ENCODE data around the gene CARS2.

CARS2 gene

GRCh38 chr13:110689041-110689440, 16.9 kb downstream of the CARS2 start:
- no peak overlapping the region for H3K4ac ChIP-seq (ENCODE audit: low read depth in 1 of 2, low read length in 2 of 2)
- H3K23ac ChIP-seq (ENCODE audit: low read length in 2 of 2): no peak overlapping the region
- H3K4me3 ChIP-seq (ENCODE audit: insufficient read depth in 1 of 2, low read depth in 1 of 2, low read length in 2 of 2): no peak overlapping the region
- no peak overlapping the region for H2BK15ac ChIP-seq (ENCODE audit: low read depth, poor library complexity, severe bottlenecking)
- H2BK5ac ChIP-seq (ENCODE audit: low read depth, low read length, poor library complexity, severe bottlenecking): no peak overlapping the region
- H2BK12ac ChIP-seq (ENCODE audit: low read length in 2 of 2): no peak overlapping the region
- H3K18ac ChIP-seq (ENCODE audit: low read depth in 1 of 2, low read length in 2 of 2): no peak overlapping the region
- WGBS: 97% methylated on average over 9 of the region's 9 CpGs
- H3K27me3 ChIP-seq (ENCODE audit: control insufficient read depth in 1 of 2, insufficient read depth in 1 of 2, low read length in 2 of 2): no peaks in the 10 kb centered on the region
- H3K27ac ChIP-seq (ENCODE audit: low read length, poor library complexity, severe bottlenecking): no peak overlapping the region
- no peak overlapping the region for H3K9ac ChIP-seq (ENCODE audit: low read length)
- peaks cover 39 to 90% of the 10 kb centered on the region in 2 experiments for H3K36me3 ChIP-seq (ENCODE audit: control insufficient read depth in 1 of 2, insufficient read depth in 2 of 2, low read depth in 1 of 2, low read length in 2 of 2)
- no peak overlapping the region for H3K14ac ChIP-seq (ENCODE audit: low read length in 2 of 2)
- H3K4me2 ChIP-seq (ENCODE audit: low read length, poor library complexity, severe bottlenecking): no peak overlapping the region
- no peaks in the 10 kb centered on the region for H3K9me3 ChIP-seq (ENCODE audit: control insufficient read depth, low read length)
- H2AFZ ChIP-seq (ENCODE audit: low read depth, low read length): no peak overlapping the region
- H4K8ac ChIP-seq (ENCODE audit: low read length): no peak overlapping the region
- H2BK120ac ChIP-seq (ENCODE audit: low read depth, low read length): no peak overlapping the region
- H4K91ac ChIP-seq (ENCODE audit: low read length): no peak overlapping the region
- no peak overlapping the region for H2AK5ac ChIP-seq (ENCODE audit: low read length, severe bottlenecking)
- H3K4me1 ChIP-seq (ENCODE audit: control insufficient read depth, insufficient read depth, low read depth, low read length): peaks cover 8% of the 10 kb centered on the region
- peaks cover 27% of the 10 kb centered on the region for H3K79me1 ChIP-seq (replicated peaks; ENCODE audit: low read length, poor library complexity, severe bottlenecking)
- DNase-seq: no peak

GRCh38 chr13:110687736-110688135, 18.2 kb downstream of the CARS2 start:
- Histone ChIP-seq H2BK12ac (ENCODE audit: low read length in 2 of 2) (no peak overlapping the region), H2BK15ac (ENCODE audit: low read depth, poor library complexity, severe bottlenecking) (no peak overlapping the region), H4K8ac (ENCODE audit: low read length) (peak overlapping the region; percentile 7), H3K27me3 (ENCODE audit: control insufficient read depth in 1 of 2, insufficient read depth in 1 of 2, low read length in 2 of 2) (no peaks in the 10 kb centered on the region), H3K79me1 (replicated peaks; ENCODE audit: low read length, poor library complexity, severe bottlenecking) (peaks cover 31% of the 10 kb centered on the region), H2BK5ac (ENCODE audit: low read depth, low read length, poor library complexity, severe bottlenecking) (no peak overlapping the region), H3K9ac (ENCODE audit: low read length) (no peak overlapping the region), H3K4me1 (ENCODE audit: control insufficient read depth, insufficient read depth, low read depth, low read length) (peaks cover 8% of the 10 kb centered on the region), H3K23ac (ENCODE audit: low read length in 2 of 2) (no peak overlapping the region), H2AK5ac (ENCODE audit: low read length, severe bottlenecking) (no peak overlapping the region), H4K91ac (ENCODE audit: low read length) (no peak overlapping the region), H3K4me3 (ENCODE audit: insufficient read depth in 1 of 2, low read depth in 1 of 2, low read length in 2 of 2) (no peak overlapping the region), H2AFZ (ENCODE audit: low read depth, low read length) (no peak overlapping the region), H3K14ac (ENCODE audit: low read length in 2 of 2) (no peak overlapping the region), H3K4ac (ENCODE audit: low read depth in 1 of 2, low read length in 2 of 2) (no peak overlapping the region), H3K4me2 (ENCODE audit: low read length, poor library complexity, severe bottlenecking) (no peak overlapping the region), H2BK120ac (ENCODE audit: low read depth, low read length) (no peak overlapping the region), H3K36me3 (ENCODE audit: control insufficient read depth in 1 of 2, insufficient read depth in 2 of 2, low read depth in 1 of 2, low read length in 2 of 2) (peaks cover 41 to 93% of the 10 kb centered on the region in 2 experiments), H3K27ac (ENCODE audit: low read length, poor library complexity, severe bottlenecking) (no peak overlapping the region), H3K9me3 (ENCODE audit: control insufficient read depth, low read length) (no peaks in the 10 kb centered on the region), H3K18ac (ENCODE audit: low read depth in 1 of 2, low read length in 2 of 2) (no peak overlapping the region)
- no peak for DNase-seq
- 98% methylated on average over 15 of the region's 16 CpGs for WGBS

GRCh38 chr13:110685305-110686020, 20.5 kb downstream of the CARS2 start:
- Histone ChIP-seq H3K4me3 (ENCODE audit: insufficient read depth in 1 of 2, low read depth in 1 of 2, low read length in 2 of 2) (no peak overlapping the region), H3K18ac (ENCODE audit: low read depth in 1 of 2, low read length in 2 of 2) (no peak overlapping the region), H3K79me1 (replicated peaks; ENCODE audit: low read length, poor library complexity, severe bottlenecking) (peaks cover 33% of the 10 kb centered on the region), H3K36me3 (ENCODE audit: control insufficient read depth in 1 of 2, insufficient read depth in 2 of 2, low read depth in 1 of 2, low read length in 2 of 2) (peaks cover 51 to 100% of the 10 kb centered on the region in 2 experiments), H2BK15ac (ENCODE audit: low read depth, poor library complexity, severe bottlenecking) (no peak overlapping the region), H2BK12ac (ENCODE audit: low read length in 2 of 2) (no peak overlapping the region), H3K4me2 (ENCODE audit: low read length, poor library complexity, severe bottlenecking) (no peak overlapping the region), H2BK5ac (ENCODE audit: low read depth, low read length, poor library complexity, severe bottlenecking) (no peak overlapping the region), H3K4ac (ENCODE audit: low read depth in 1 of 2, low read length in 2 of 2) (no peak overlapping the region), H3K14ac (ENCODE audit: low read length in 2 of 2) (no peak overlapping the region), H4K91ac (ENCODE audit: low read length) (no peak overlapping the region), H3K4me1 (ENCODE audit: control insufficient read depth, insufficient read depth, low read depth, low read length) (peaks cover 7% of the 10 kb centered on the region), H2BK120ac (ENCODE audit: low read depth, low read length) (no peak overlapping the region), H2AK5ac (ENCODE audit: low read length, severe bottlenecking) (no peak overlapping the region), H3K9me3 (ENCODE audit: control insufficient read depth, low read length) (no peaks in the 10 kb centered on the region), H3K9ac (ENCODE audit: low read length) (no peak overlapping the region), H3K27me3 (ENCODE audit: control insufficient read depth in 1 of 2, insufficient read depth in 1 of 2, low read length in 2 of 2) (no peaks in the 10 kb centered on the region), H4K8ac (ENCODE audit: low read length) (no peak overlapping the region), H2AFZ (ENCODE audit: low read depth, low read length) (no peak overlapping the region), H3K27ac (ENCODE audit: low read length, poor library complexity, severe bottlenecking) (no peak overlapping the region), H3K23ac (ENCODE audit: low read length in 2 of 2) (no peak overlapping the region)
- peak; percentile 25 for DNase-seq
- 91% methylated on average over 8 of the region's 11 CpGs for WGBS

GRCh38 chr13:110684388-110685056, 21.4 kb downstream of the CARS2 start:
- H3K9me3 ChIP-seq (ENCODE audit: control insufficient read depth, low read length): no peaks in the 10 kb centered on the region
- no peak overlapping the region for H3K14ac ChIP-seq (ENCODE audit: low read length in 2 of 2)
- H2BK15ac ChIP-seq (ENCODE audit: low read depth, poor library complexity, severe bottlenecking): no peak overlapping the region
- H3K4me2 ChIP-seq (ENCODE audit: low read length, poor library complexity, severe bottlenecking): no peak overlapping the region
- H3K4ac ChIP-seq (ENCODE audit: low read depth in 1 of 2, low read length in 2 of 2): no peak overlapping the region
- H3K23ac ChIP-seq (ENCODE audit: low read length in 2 of 2): no peak overlapping the region
- no peak overlapping the region for H4K91ac ChIP-seq (ENCODE audit: low read length)
- H3K27ac ChIP-seq (ENCODE audit: low read length, poor library complexity, severe bottlenecking): no peak overlapping the region
- no peak overlapping the region for H2AFZ ChIP-seq (ENCODE audit: low read depth, low read length)
- peaks cover 5% of the 10 kb centered on the region for H3K4me1 ChIP-seq (ENCODE audit: control insufficient read depth, insufficient read depth, low read depth, low read length)
- H2BK5ac ChIP-seq (ENCODE audit: low read depth, low read length, poor library complexity, severe bottlenecking): no peak overlapping the region
- peaks cover 48 to 98% of the 10 kb centered on the region in 2 experiments for H3K36me3 ChIP-seq (ENCODE audit: control insufficient read depth in 1 of 2, insufficient read depth in 2 of 2, low read depth in 1 of 2, low read length in 2 of 2)
- H2AK5ac ChIP-seq (ENCODE audit: low read length, severe bottlenecking): no peak overlapping the region
- WGBS: 92% methylated on average over 7 of the region's 8 CpGs
- no peaks in the 10 kb centered on the region for H3K27me3 ChIP-seq (ENCODE audit: control insufficient read depth in 1 of 2, insufficient read depth in 1 of 2, low read length in 2 of 2)
- H4K8ac ChIP-seq (ENCODE audit: low read length): no peak overlapping the region
- H2BK120ac ChIP-seq (ENCODE audit: low read depth, low read length): no peak overlapping the region
- H3K9ac ChIP-seq (ENCODE audit: low read length): no peak overlapping the region
- no peak for DNase-seq
- no peak overlapping the region for H3K4me3 ChIP-seq (ENCODE audit: insufficient read depth in 1 of 2, low read depth in 1 of 2, low read length in 2 of 2)
- H2BK12ac ChIP-seq (ENCODE audit: low read length in 2 of 2): no peak overlapping the region
- no peak overlapping the region for H3K18ac ChIP-seq (ENCODE audit: low read depth in 1 of 2, low read length in 2 of 2)
- H3K79me1 ChIP-seq (replicated peaks; ENCODE audit: low read length, poor library complexity, severe bottlenecking): peaks cover 34% of the 10 kb centered on the region
